HEK293 (cell line): ENCODE data around the gene FANCE.

Source experiments
- CTCF ChIP-seq: fragments of 450-650 bp; formaldehyde crosslinking; IDR thresholded peaks from 2 replicates; pipeline ENCODE4 v1.5.1; 2016; ENCODE audit warnings: missing biosample characterization, missing genetic modification characterization
- GLIS1 ChIP-seq: fragments of 450-650 bp; formaldehyde crosslinking; IDR thresholded peaks from 2 replicates; pipeline ENCODE4 v1.5.1; 2016; ENCODE audit warnings: missing biosample characterization, missing genetic modification characterization
- KLF10 ChIP-seq: fragments of 450-650 bp; IDR thresholded peaks from 2 replicates; pipeline ENCODE4 v1.5.1; 2018; ENCODE audit warnings: missing biosample characterization, mild to moderate bottlenecking, missing genetic modification characterization
- MZF1 ChIP-seq: fragments of 450-650 bp; formaldehyde crosslinking; IDR thresholded peaks from 2 replicates; pipeline ENCODE4 v1.5.1; 2017; ENCODE audit warnings: missing biosample characterization, missing genetic modification characterization, borderline replicate concordance
- PBX3 ChIP-seq: sonication (generic); formaldehyde crosslinking; IDR thresholded peaks from 2 replicates; pipeline ENCODE4 v1.8.1; 2022; ENCODE audit warnings: mild to moderate bottlenecking, moderate library complexity, missing genetic modification reagents
- PRDM2 ChIP-seq: fragments of 450-650 bp; formaldehyde crosslinking; IDR thresholded peaks from 2 replicates; pipeline ENCODE4 v1.5.1; 2016; ENCODE audit warnings: missing biosample characterization, missing genetic modification characterization, borderline replicate concordance
- RBAK ChIP-seq: fragments of 450-650 bp; formaldehyde crosslinking; IDR thresholded peaks from 2 replicates; pipeline ENCODE4 v1.5.1; 2016; ENCODE audit warnings: missing biosample characterization, missing genetic modification characterization
- REPIN1 ChIP-seq: fragments of 450-650 bp; formaldehyde crosslinking; IDR thresholded peaks from 2 replicates; pipeline ENCODE4 v1.5.1; 2017; ENCODE audit warnings: missing biosample characterization, missing genetic modification characterization, low read depth
- SP3 ChIP-seq: fragments of 450-650 bp; formaldehyde crosslinking; IDR thresholded peaks from 2 replicates; pipeline ENCODE4 v1.5.1; 2016; ENCODE audit warnings: missing biosample characterization, missing genetic modification characterization
- ZFP69B ChIP-seq: fragments of 450-650 bp; formaldehyde crosslinking; IDR thresholded peaks from 2 replicates; pipeline ENCODE4 v1.5.1; 2016; ENCODE audit warnings: missing biosample characterization, missing genetic modification characterization
- ZNF214 ChIP-seq: fragments of 450-650 bp; formaldehyde crosslinking; IDR thresholded peaks from 2 replicates; pipeline ENCODE4 v1.5.1; 2017; ENCODE audit warnings: missing biosample characterization, mild to moderate bottlenecking, missing genetic modification characterization, borderline replicate concordance
- ZNF248 ChIP-seq: fragments of 450-650 bp; formaldehyde crosslinking; IDR thresholded peaks from 2 replicates; pipeline ENCODE4 v1.5.1; 2017; ENCODE audit warnings: missing biosample characterization, missing genetic modification characterization
- ZNF274 ChIP-seq, 2 experiments: fragments of 200-500 bp in 1 of 2; fragments of 450-650 bp in 1 of 2; sonication (Bioruptor generic) in 1 of 2; formaldehyde crosslinking in 1 of 2; IDR thresholded peaks; 2 replicates each; pipeline versions ENCODE4 v1.5.1 to v1.6.1; 2014 to 2016; ENCODE audit warnings: borderline replicate concordance in 1 of 2, inconsistent platforms in 1 of 2, low read length in 1 of 2, missing biosample characterization in 1 of 2, missing genetic modification characterization in 1 of 2
- ZNF292 ChIP-seq: fragments of 450-650 bp; formaldehyde crosslinking; IDR thresholded peaks from 2 replicates; pipeline ENCODE4 v1.5.1; 2016; ENCODE audit warnings: low read depth, missing biosample characterization, missing genetic modification characterization, borderline replicate concordance
- ZNF555 ChIP-seq: fragments of 450-650 bp; formaldehyde crosslinking; conservative IDR thresholded peaks from 2 replicates; pipeline ENCODE4 v1.5.1; 2017; ENCODE audit warnings: missing biosample characterization, mild to moderate bottlenecking, missing genetic modification characterization, inconsistent platforms
- ZNF610 ChIP-seq: fragments of 450-650 bp; formaldehyde crosslinking; IDR thresholded peaks from 2 replicates; pipeline ENCODE4 v1.5.1; 2016; ENCODE audit warnings: missing biosample characterization, missing genetic modification characterization, borderline replicate concordance
- ZNF624 ChIP-seq: fragments of 450-650 bp; formaldehyde crosslinking; IDR thresholded peaks from 2 replicates; pipeline ENCODE4 v1.5.1; 2017; ENCODE audit warnings: missing biosample characterization, missing genetic modification characterization
- ZNF654 ChIP-seq: fragments of 450-650 bp; formaldehyde crosslinking; IDR thresholded peaks from 2 replicates; pipeline ENCODE4 v1.5.1; 2016; ENCODE audit warnings: low read depth, missing biosample characterization, missing genetic modification characterization
- ZNF664 ChIP-seq: fragments of 450-650 bp; formaldehyde crosslinking; IDR thresholded peaks from 2 replicates; pipeline ENCODE4 v1.5.1; 2016; ENCODE audit warnings: missing biosample characterization, missing genetic modification characterization
- ZNF768 ChIP-seq: fragments of 450-650 bp; formaldehyde crosslinking; IDR thresholded peaks from 2 replicates; pipeline ENCODE4 v1.5.1; 2018; ENCODE audit warnings: missing biosample characterization, mild to moderate bottlenecking, missing genetic modification characterization
- ZNF776 ChIP-seq: fragments of 450-650 bp; formaldehyde crosslinking; IDR thresholded peaks from 2 replicates; pipeline ENCODE4 v1.5.0; 2017; ENCODE audit warnings: missing biosample characterization, missing genetic modification characterization, borderline replicate concordance
- ZNF777 ChIP-seq: fragments of 450-650 bp; formaldehyde crosslinking; IDR thresholded peaks from 2 replicates; pipeline ENCODE4 v1.5.1; 2017; ENCODE audit warnings: missing biosample characterization, missing genetic modification characterization, borderline replicate concordance
- ZNF791 ChIP-seq: fragments of 450-650 bp; formaldehyde crosslinking; IDR thresholded peaks from 2 replicates; pipeline ENCODE4 v1.5.1; 2016; ENCODE audit warnings: missing biosample characterization, missing genetic modification characterization
- TF ChIP-seq, protein P1 (sequence below): fragments of 450-650 bp; formaldehyde crosslinking; IDR thresholded peaks from 2 replicates; pipeline ENCODE4 v1.5.1; 2016; ENCODE audit warnings: missing biosample characterization, missing genetic modification characterization
- TF ChIP-seq, protein P2 (sequence below): fragments of 450-650 bp; formaldehyde crosslinking; IDR thresholded peaks from 2 replicates; pipeline ENCODE4 v1.5.1; 2017; ENCODE audit warnings: missing biosample characterization, missing genetic modification characterization

FANCE gene

GRCh38 chr6:35497571-35498421 is 45.7 kb downstream of the FANCE start (continued):
- TF ChIP-seq, protein P1, sequence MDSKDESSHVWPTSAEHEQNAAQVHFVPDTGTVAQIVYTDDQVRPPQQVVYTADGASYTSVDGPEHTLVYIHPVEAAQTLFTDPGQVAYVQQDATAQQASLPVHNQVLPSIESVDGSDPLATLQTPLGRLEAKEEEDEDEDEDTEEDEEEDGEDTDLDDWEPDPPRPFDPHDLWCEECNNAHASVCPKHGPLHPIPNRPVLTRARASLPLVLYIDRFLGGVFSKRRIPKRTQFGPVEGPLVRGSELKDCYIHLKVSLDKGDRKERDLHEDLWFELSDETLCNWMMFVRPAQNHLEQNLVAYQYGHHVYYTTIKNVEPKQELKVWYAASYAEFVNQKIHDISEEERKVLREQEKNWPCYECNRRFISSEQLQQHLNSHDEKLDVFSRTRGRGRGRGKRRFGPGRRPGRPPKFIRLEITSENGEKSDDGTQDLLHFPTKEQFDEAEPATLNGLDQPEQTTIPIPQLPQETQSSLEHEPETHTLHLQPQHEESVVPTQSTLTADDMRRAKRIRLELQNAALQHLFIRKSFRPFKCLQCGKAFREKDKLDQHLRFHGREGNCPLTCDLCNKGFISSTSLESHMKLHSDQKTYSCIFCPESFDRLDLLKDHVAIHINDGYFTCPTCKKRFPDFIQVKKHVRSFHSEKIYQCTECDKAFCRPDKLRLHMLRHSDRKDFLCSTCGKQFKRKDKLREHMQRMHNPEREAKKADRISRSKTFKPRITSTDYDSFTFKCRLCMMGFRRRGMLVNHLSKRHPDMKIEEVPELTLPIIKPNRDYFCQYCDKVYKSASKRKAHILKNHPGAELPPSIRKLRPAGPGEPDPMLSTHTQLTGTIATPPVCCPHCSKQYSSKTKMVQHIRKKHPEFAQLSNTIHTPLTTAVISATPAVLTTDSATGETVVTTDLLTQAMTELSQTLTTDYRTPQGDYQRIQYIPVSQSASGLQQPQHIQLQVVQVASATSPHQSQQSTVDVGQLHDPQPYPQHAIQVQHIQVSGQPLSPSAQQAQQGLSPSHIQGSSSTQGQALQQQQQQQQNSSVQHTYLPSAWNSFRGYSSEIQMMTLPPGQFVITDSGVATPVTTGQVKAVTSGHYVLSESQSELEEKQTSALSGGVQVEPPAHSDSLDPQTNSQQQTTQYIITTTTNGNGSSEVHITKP (tag by site-specific recombination), result no peak
- TF ChIP-seq ZFP69B (tag by site-specific recombination) (no peak), ZNF664 (tag by site-specific recombination) (no peak), GLIS1 (tag by site-specific recombination) (peak; percentile 48; the same call in 1 of the 2 replicates), ZNF768 (no peak), REPIN1 (tag by site-specific recombination) (no peak), CTCF (no peak), SP3 (tag by site-specific recombination) (no peak), ZNF248 (no peak), KLF10 (no peak), ZNF776 (tag by site-specific recombination) (no peak), ZNF214 (tag by site-specific recombination) (no peak), ZNF791 (tag by site-specific recombination) (no peak), ZNF555 (tag by site-specific recombination) (no peak), MZF1 (tag by site-specific recombination) (no peak), ZNF274 (IDR thresholded peaks at IDR 0.05; ENCODE audit: low read length) (no peak), ZNF274 (tag by site-specific recombination; IDR thresholded peaks at IDR 0.05; ENCODE audit: borderline replicate concordance) (no peak), RBAK (tag by site-specific recombination) (no peak), PRDM2 (no peak), ZNF654 (no peak), ZNF292 (tag by site-specific recombination) (no peak), ZNF624 (tag by site-specific recombination) (no peak), ZNF610 (tag by site-specific recombination) (0 out of 2 replicates have a peak, but pooled peaks have one; percentile 40), ZNF777 (tag by site-specific recombination) (no peak), PBX3 (CRISPR knock-in tag) (peak; percentile 89)
- TF ChIP-seq, protein P2, sequence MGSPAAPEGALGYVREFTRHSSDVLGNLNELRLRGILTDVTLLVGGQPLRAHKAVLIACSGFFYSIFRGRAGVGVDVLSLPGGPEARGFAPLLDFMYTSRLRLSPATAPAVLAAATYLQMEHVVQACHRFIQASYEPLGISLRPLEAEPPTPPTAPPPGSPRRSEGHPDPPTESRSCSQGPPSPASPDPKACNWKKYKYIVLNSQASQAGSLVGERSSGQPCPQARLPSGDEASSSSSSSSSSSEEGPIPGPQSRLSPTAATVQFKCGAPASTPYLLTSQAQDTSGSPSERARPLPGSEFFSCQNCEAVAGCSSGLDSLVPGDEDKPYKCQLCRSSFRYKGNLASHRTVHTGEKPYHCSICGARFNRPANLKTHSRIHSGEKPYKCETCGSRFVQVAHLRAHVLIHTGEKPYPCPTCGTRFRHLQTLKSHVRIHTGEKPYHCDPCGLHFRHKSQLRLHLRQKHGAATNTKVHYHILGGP (tag by site-specific recombination), result no peak
